ENCODE results near the gene PTPRM.

DNA sequence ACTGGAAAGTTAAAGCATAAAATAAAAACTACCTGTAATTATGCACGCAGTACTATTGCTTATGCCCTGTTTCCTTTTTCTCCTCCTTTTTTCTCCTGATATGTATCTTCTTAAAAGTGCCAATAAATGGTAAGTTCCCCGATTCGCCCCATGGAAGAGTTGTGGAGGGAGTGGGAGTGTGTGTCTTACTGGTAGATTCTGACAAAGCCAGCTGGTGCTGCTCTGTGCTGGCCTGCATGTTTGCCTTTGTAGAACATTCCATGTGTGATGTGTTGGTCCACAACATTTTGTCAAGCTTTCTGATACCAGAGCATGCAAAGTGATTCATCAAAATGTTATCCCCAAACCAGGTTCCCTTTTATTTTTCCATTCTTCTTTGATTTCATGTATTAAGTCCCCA, 685.3 kb downstream of the PTPRM start:
- TF ChIP-seq, protein P1, sequence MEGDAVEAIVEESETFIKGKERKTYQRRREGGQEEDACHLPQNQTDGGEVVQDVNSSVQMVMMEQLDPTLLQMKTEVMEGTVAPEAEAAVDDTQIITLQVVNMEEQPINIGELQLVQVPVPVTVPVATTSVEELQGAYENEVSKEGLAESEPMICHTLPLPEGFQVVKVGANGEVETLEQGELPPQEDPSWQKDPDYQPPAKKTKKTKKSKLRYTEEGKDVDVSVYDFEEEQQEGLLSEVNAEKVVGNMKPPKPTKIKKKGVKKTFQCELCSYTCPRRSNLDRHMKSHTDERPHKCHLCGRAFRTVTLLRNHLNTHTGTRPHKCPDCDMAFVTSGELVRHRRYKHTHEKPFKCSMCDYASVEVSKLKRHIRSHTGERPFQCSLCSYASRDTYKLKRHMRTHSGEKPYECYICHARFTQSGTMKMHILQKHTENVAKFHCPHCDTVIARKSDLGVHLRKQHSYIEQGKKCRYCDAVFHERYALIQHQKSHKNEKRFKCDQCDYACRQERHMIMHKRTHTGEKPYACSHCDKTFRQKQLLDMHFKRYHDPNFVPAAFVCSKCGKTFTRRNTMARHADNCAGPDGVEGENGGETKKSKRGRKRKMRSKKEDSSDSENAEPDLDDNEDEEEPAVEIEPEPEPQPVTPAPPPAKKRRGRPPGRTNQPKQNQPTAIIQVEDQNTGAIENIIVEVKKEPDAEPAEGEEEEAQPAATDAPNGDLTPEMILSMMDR (IDR thresholded peaks at IDR 0.05; ENCODE audit: low read depth, low read length, poor library complexity, severe bottlenecking): no peak
- TF ChIP-seq EZH2phosphoT487 (IDR thresholded peaks at IDR 0.05; ENCODE audit: borderline replicate concordance, low read length): no peak
